ENCODE results near the gene ATP10A.

ATP10A gene

DNA sequence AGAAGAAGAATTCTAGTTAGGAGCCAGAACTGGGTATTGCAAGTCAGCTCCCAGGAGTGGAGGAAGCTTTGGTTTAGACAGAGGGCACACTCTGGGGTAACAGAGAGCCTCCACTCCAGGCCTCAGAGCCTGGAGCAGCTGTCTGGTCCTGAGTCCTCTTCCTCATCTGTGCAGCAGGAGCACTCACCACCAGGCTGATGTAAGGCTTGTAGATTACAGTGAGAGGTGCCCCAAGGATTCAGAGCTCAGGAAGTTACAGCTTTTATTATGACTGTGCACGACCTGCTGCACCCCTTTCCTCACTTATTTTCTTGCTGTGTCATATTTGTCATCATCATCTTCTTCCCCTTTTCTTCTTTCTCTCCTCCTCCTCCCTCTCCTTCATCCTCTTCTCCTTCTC lies 210.4 kb downstream of the ATP10A start:
- Histone ChIP-seq H3K4me2 (ENCODE audit: low read length) (no peak overlapping the region), H3K9ac (ENCODE audit: low read length) (no peak overlapping the region), H3K4me3 (ENCODE audit: low read depth, low read length, poor library complexity, severe bottlenecking) (no peak overlapping the region), H3F3A (ENCODE audit: insufficient read depth, low read length) (no peaks in the 10 kb centered on the region), H3K9me3 (ENCODE audit: low read length) (no peaks in the 10 kb centered on the region), H3K9me2 (ENCODE audit: low read depth, low read length) (no peaks in the 10 kb centered on the region), H4K20me1 (ENCODE audit: insufficient read depth, low read length) (no peaks in the 10 kb centered on the region), H2AFZ (ENCODE audit: low read length) (no peak overlapping the region), H3K27ac (ENCODE audit: low read depth, low read length, poor library complexity, severe bottlenecking) (no peak overlapping the region), H3K36me3 (ENCODE audit: insufficient read depth, low read length) (no peaks in the 10 kb centered on the region), H3K27me3 (ENCODE audit: insufficient read depth, low read length) (no peaks in the 10 kb centered on the region), H3K4me1 (ENCODE audit: insufficient read depth, low read length, severe bottlenecking) (no peaks in the 10 kb centered on the region), H3K79me2 (ENCODE audit: insufficient read depth, low read length) (no peaks in the 10 kb centered on the region)
- TF ChIP-seq, protein P1, sequence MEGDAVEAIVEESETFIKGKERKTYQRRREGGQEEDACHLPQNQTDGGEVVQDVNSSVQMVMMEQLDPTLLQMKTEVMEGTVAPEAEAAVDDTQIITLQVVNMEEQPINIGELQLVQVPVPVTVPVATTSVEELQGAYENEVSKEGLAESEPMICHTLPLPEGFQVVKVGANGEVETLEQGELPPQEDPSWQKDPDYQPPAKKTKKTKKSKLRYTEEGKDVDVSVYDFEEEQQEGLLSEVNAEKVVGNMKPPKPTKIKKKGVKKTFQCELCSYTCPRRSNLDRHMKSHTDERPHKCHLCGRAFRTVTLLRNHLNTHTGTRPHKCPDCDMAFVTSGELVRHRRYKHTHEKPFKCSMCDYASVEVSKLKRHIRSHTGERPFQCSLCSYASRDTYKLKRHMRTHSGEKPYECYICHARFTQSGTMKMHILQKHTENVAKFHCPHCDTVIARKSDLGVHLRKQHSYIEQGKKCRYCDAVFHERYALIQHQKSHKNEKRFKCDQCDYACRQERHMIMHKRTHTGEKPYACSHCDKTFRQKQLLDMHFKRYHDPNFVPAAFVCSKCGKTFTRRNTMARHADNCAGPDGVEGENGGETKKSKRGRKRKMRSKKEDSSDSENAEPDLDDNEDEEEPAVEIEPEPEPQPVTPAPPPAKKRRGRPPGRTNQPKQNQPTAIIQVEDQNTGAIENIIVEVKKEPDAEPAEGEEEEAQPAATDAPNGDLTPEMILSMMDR (IDR thresholded peaks at IDR 0.05; ENCODE audit: low read length), result no peak
- no peak for TF ChIP-seq EZH2 (IDR thresholded peaks at IDR 0.05; ENCODE audit: borderline replicate concordance, low read length)

DNA sequence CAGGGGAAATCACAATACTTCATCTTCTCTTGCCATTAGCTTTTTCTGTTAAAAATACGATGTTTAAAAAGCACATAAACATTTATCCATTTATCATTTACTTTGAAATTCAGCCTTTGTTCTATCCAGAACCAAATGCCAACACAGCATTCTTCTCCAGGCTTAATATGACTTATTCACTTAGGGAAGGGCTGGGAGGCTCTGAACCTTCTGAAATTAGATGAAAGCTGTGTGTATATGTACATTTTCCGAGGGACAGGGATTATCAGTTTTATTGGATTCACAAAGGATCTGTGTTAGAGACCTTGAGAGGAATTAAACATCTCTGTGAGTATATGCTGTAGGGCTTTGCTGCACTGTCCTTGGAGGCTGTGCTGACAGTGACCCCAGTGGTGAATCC lies 213.7 kb downstream of the ATP10A start:
- Histone ChIP-seq H3K27ac (ENCODE audit: low read depth, low read length, poor library complexity, severe bottlenecking) (no peak overlapping the region), H3K9me3 (ENCODE audit: low read length) (no peaks in the 10 kb centered on the region), H3K4me2 (ENCODE audit: low read length) (no peak overlapping the region), H4K20me1 (ENCODE audit: insufficient read depth, low read length) (no peaks in the 10 kb centered on the region), H3K9me2 (ENCODE audit: low read depth, low read length) (no peaks in the 10 kb centered on the region), H3F3A (ENCODE audit: insufficient read depth, low read length) (no peaks in the 10 kb centered on the region), H2AFZ (ENCODE audit: low read length) (no peak overlapping the region), H3K36me3 (ENCODE audit: insufficient read depth, low read length) (no peaks in the 10 kb centered on the region), H3K79me2 (ENCODE audit: insufficient read depth, low read length) (no peaks in the 10 kb centered on the region), H3K9ac (ENCODE audit: low read length) (no peak overlapping the region), H3K27me3 (ENCODE audit: insufficient read depth, low read length) (no peaks in the 10 kb centered on the region), H3K4me3 (ENCODE audit: low read depth, low read length, poor library complexity, severe bottlenecking) (no peak overlapping the region), H3K4me1 (ENCODE audit: insufficient read depth, low read length, severe bottlenecking) (no peaks in the 10 kb centered on the region)
- TF ChIP-seq EZH2 (IDR thresholded peaks at IDR 0.05; ENCODE audit: borderline replicate concordance, low read length), result no peak
- TF ChIP-seq, protein P1 (IDR thresholded peaks at IDR 0.05; ENCODE audit: low read length), result no peak

GRCh38 chr15:25643120-25643519 lies 220.0 kb downstream of the ATP10A start:
- Histone ChIP-seq H3K9me3 (ENCODE audit: low read length) (no peaks in the 10 kb centered on the region), H3K9ac (ENCODE audit: low read length) (no peak overlapping the region), H3K27ac (ENCODE audit: low read depth, low read length, poor library complexity, severe bottlenecking) (no peak overlapping the region), H3K27me3 (ENCODE audit: insufficient read depth, low read length) (no peaks in the 10 kb centered on the region), H3K4me1 (ENCODE audit: insufficient read depth, low read length, severe bottlenecking) (no peaks in the 10 kb centered on the region), H3F3A (ENCODE audit: insufficient read depth, low read length) (no peaks in the 10 kb centered on the region), H3K9me2 (ENCODE audit: low read depth, low read length) (no peaks in the 10 kb centered on the region), H4K20me1 (ENCODE audit: insufficient read depth, low read length) (no peaks in the 10 kb centered on the region), H3K79me2 (ENCODE audit: insufficient read depth, low read length) (no peaks in the 10 kb centered on the region), H3K4me3 (ENCODE audit: low read depth, low read length, poor library complexity, severe bottlenecking) (no peak overlapping the region), H3K4me2 (ENCODE audit: low read length) (no peak overlapping the region), H2AFZ (ENCODE audit: low read length) (no peak overlapping the region), H3K36me3 (ENCODE audit: insufficient read depth, low read length) (no peaks in the 10 kb centered on the region)
- TF ChIP-seq EZH2 (IDR thresholded peaks at IDR 0.05; ENCODE audit: borderline replicate concordance, low read length), result no peak

GRCh38 chr15:25641762-25642161 lies 221.4 kb downstream of the ATP10A start:
- Histone ChIP-seq H3K27ac (ENCODE audit: low read depth, low read length, poor library complexity, severe bottlenecking) (no peak overlapping the region), H4K20me1 (ENCODE audit: insufficient read depth, low read length) (no peaks in the 10 kb centered on the region), H3K9me2 (ENCODE audit: low read depth, low read length) (no peaks in the 10 kb centered on the region), H3K36me3 (ENCODE audit: insufficient read depth, low read length) (no peaks in the 10 kb centered on the region), H3F3A (ENCODE audit: insufficient read depth, low read length) (no peaks in the 10 kb centered on the region), H3K27me3 (ENCODE audit: insufficient read depth, low read length) (no peaks in the 10 kb centered on the region), H3K79me2 (ENCODE audit: insufficient read depth, low read length) (no peaks in the 10 kb centered on the region), H2AFZ (ENCODE audit: low read length) (no peak overlapping the region), H3K9me3 (ENCODE audit: low read length) (no peaks in the 10 kb centered on the region), H3K4me3 (ENCODE audit: low read depth, low read length, poor library complexity, severe bottlenecking) (no peak overlapping the region), H3K9ac (ENCODE audit: low read length) (no peak overlapping the region), H3K4me2 (ENCODE audit: low read length) (no peak overlapping the region), H3K4me1 (ENCODE audit: insufficient read depth, low read length, severe bottlenecking) (no peaks in the 10 kb centered on the region)
- no peak for TF ChIP-seq EZH2 (IDR thresholded peaks at IDR 0.05; ENCODE audit: borderline replicate concordance, low read length)
- TF ChIP-seq, protein P1 (IDR thresholded peaks at IDR 0.05; ENCODE audit: low read length), result no peak
